ENCODE data around the gene AJM1. TPM values are rescaled to one million over a fixed set of nuclear protein-coding genes. Genes with fewer than 3 reads are reported as not detected.

The AJM1 gene
- total RNA-seq, 1 donor from 2014 or later, result not detected

GRCh38 chr9:136847088-136847825 lies 5.0 kb downstream of the AJM1 start:
- Histone ChIP-seq H4K20me1 (ENCODE audit: low read depth) (peaks cover 27% of the 10 kb centered on the region), H3K79me2 (ENCODE audit: low read depth) (peaks cover 8% of the 10 kb centered on the region), H3K4me2 (peak overlapping the region; percentile 90), H3K27ac (no peak overlapping the region), H3K4me1 (peaks cover 5% of the 10 kb centered on the region), H3K9me3 (ENCODE audit: low read depth) (no peaks in the 10 kb centered on the region), H3F3A (ENCODE audit: low read depth) (peaks cover 20% of the 10 kb centered on the region), H3K9ac (no peak overlapping the region), H3K36me3 (no peaks in the 10 kb centered on the region), H2AFZ (replicated peaks) (no peak overlapping the region), H3K4me3 (peak overlapping the region; percentile 68), H3K27me3 (peaks cover 20% of the 10 kb centered on the region)
- H3K27ac Mint-ChIP-seq, result no peak overlapping the region
- H3K27me3 Mint-ChIP-seq (ENCODE audit: insufficient read depth, low read depth), result peaks cover 21% of the 10 kb centered on the region
- peak overlapping the region; percentile 94 for H3K4me3 Mint-ChIP-seq
- H3K36me3 Mint-ChIP-seq, result no peaks in the 10 kb centered on the region
- H3K4me1 Mint-ChIP-seq, result peaks cover 5% of the 10 kb centered on the region
- peak; percentile 86 for DNase-seq (ENCODE audit: low spot score)
- H3K9me3 Mint-ChIP-seq, result no peaks in the 10 kb centered on the region
- TF ChIP-seq EZH2phosphoT487 (IDR thresholded peaks at IDR 0.05) (peak; percentile 21), EZH2 (IDR thresholded peaks at IDR 0.05) (peak; percentile 25), CTCF (IDR thresholded peaks at IDR 0.05) (no peak)

GRCh38 chr9:136847826-136848392 lies 5.6 kb downstream of the AJM1 start:
- Histone ChIP-seq H3K9me3 (ENCODE audit: low read depth) (no peaks in the 10 kb centered on the region), H3K4me2 (peak overlapping the region; percentile 90), H3F3A (ENCODE audit: low read depth) (peaks cover 20% of the 10 kb centered on the region), H3K4me1 (peaks cover 5% of the 10 kb centered on the region), H3K27me3 (peaks cover 20% of the 10 kb centered on the region), H2AFZ (replicated peaks) (no peak overlapping the region), H3K4me3 (peak overlapping the region; percentile 68), H3K36me3 (no peaks in the 10 kb centered on the region), H3K79me2 (ENCODE audit: low read depth) (peaks cover 8% of the 10 kb centered on the region), H4K20me1 (ENCODE audit: low read depth) (peaks cover 24% of the 10 kb centered on the region), H3K9ac (no peak overlapping the region), H3K27ac (no peak overlapping the region)
- no peak for TF ChIP-seq CTCF (IDR thresholded peaks at IDR 0.05)
- no peak for TF ChIP-seq EZH2phosphoT487 (IDR thresholded peaks at IDR 0.05)
- no peak for TF ChIP-seq EZH2 (IDR thresholded peaks at IDR 0.05)
- H3K4me3 Mint-ChIP-seq, result peak overlapping the region; percentile 94
- peak overlapping the region; percentile 82 for H3K27ac Mint-ChIP-seq
- H3K4me1 Mint-ChIP-seq, result peaks cover 3% of the 10 kb centered on the region
- H3K36me3 Mint-ChIP-seq, result no peaks in the 10 kb centered on the region
- DNase-seq (ENCODE audit: low spot score), result peak; percentile 91
- H3K9me3 Mint-ChIP-seq, result no peaks in the 10 kb centered on the region
- H3K27me3 Mint-ChIP-seq (ENCODE audit: insufficient read depth, low read depth), result peaks cover 21% of the 10 kb centered on the region

GRCh38 chr9:136848393-136849037 lies 6.2 kb downstream of the AJM1 start:
- peak overlapping the region; percentile 68 for H3K4me3 ChIP-seq
- Mint-ChIP-seq H3K36me3 (no peaks in the 10 kb centered on the region), H3K4me3 (peak overlapping the region; percentile 94), H3K27me3 (ENCODE audit: insufficient read depth, low read depth) (peaks cover 19% of the 10 kb centered on the region), H3K4me1 (peaks cover 1% of the 10 kb centered on the region), H3K27ac (peak overlapping the region; percentile 74), H3K9me3 (no peaks in the 10 kb centered on the region)
- H3K9me3 ChIP-seq (ENCODE audit: low read depth), result no peaks in the 10 kb centered on the region
- peaks cover 17% of the 10 kb centered on the region for H3F3A ChIP-seq (ENCODE audit: low read depth)
- peaks cover 20% of the 10 kb centered on the region for H3K27me3 ChIP-seq
- peak overlapping the region; percentile 14 for H3K9ac ChIP-seq
- DNase-seq (ENCODE audit: low spot score), result peak; percentile 87
- peaks cover 8% of the 10 kb centered on the region for H3K79me2 ChIP-seq (ENCODE audit: low read depth)
- H4K20me1 ChIP-seq (ENCODE audit: low read depth), result peaks cover 18% of the 10 kb centered on the region
- peak overlapping the region; percentile 33 for H2AFZ ChIP-seq (replicated peaks)
- peak overlapping the region; percentile 90 for H3K4me2 ChIP-seq
- peaks cover 5% of the 10 kb centered on the region for H3K4me1 ChIP-seq
- H3K36me3 ChIP-seq, result no peaks in the 10 kb centered on the region
- H3K27ac ChIP-seq, result no peak overlapping the region
- TF ChIP-seq EZH2phosphoT487 (IDR thresholded peaks at IDR 0.05), result no peak
- TF ChIP-seq EZH2 (IDR thresholded peaks at IDR 0.05), result no peak
- TF ChIP-seq CTCF (IDR thresholded peaks at IDR 0.05), result no peak
